Hematopoietic multipotent progenitor cell treated with erythropoietin and hydrocortisone succinate and interleukin-3 and kit ligand, for 8 days (in vitro differentiated cells): Measurements from ENCODE around the gene CDH22.

Source experiments
- DNase-seq: peaks from one replicate; pipeline ENCODE4 v3.0.0-alpha.2; 2015

The CDH22 gene

GRCh38 chr20:46160661-46161060 is 147.6 kb downstream of the CDH22 start:
- no peak for DNase-seq

- DNase-seq: no peak
These were observed 149.0 kb downstream of the CDH22 start for GRCh38 chr20:46159101-46159897.

GRCh38 chr20:46158476-46158987 is 149.8 kb downstream of the CDH22 start:
- DNase-seq: no peak

- DNase-seq: no peak
These were observed 150.7 kb downstream of the CDH22 start for GRCh38 chr20:46157625-46158024.

- no peak for DNase-seq
These were observed 151.2 kb downstream of the CDH22 start for GRCh38 chr20:46157076-46157592.

- DNase-seq: no peak
These were observed 152.2 kb downstream of the CDH22 start for GRCh38 chr20:46156065-46156464.

- no peak for DNase-seq
These were observed 153.5 kb downstream of the CDH22 start for GRCh38 chr20:46154796-46155195.

- no peak for DNase-seq
These were observed 154.0 kb downstream of the CDH22 start for GRCh38 chr20:46154305-46154704.

GRCh38 chr20:46152824-46153586 is 155.3 kb downstream of the CDH22 start:
- DNase-seq: no peak

- no peak for DNase-seq
These were observed 156.4 kb downstream of the CDH22 start for GRCh38 chr20:46151936-46152335.

- DNase-seq: no peak
These were observed 157.4 kb downstream of the CDH22 start for GRCh38 chr20:46150943-46151342.

GRCh38 chr20:46148313-46149208 is 159.7 kb downstream of the CDH22 start:
- no peak for DNase-seq

- no peak for DNase-seq
These were observed 162.6 kb downstream of the CDH22 start for GRCh38 chr20:46145713-46146112.

GRCh38 chr20:46144432-46145025 is 163.8 kb downstream of the CDH22 start:
- peak; percentile 61 for DNase-seq

GRCh38 chr20:46142124-46142523 is 166.2 kb downstream of the CDH22 start:
- no peak for DNase-seq

GRCh38 chr20:46139908-46140482 is 168.3 kb downstream of the CDH22 start:
- no peak for DNase-seq

GRCh38 chr20:46139266-46139889 is 168.9 kb downstream of the CDH22 start:
- no peak for DNase-seq

GRCh38 chr20:46137816-46138215 is 170.5 kb downstream of the CDH22 start:
- no peak for DNase-seq

GRCh38 chr20:46135856-46136633 is 172.3 kb downstream of the CDH22 start:
- no peak for DNase-seq

GRCh38 chr20:46134716-46135115 is 173.6 kb downstream of the CDH22 start:
- DNase-seq: no peak
